HG02759 (cell line): ENCODE results near the gene KCNC1.

Source experiments
- ATAC-seq: cut with Tn5 transposase; IDR thresholded peaks from one replicate; pipeline ENCODE4 v1.9.1; 2021; ENCODE audit warnings: mild to moderate bottlenecking, moderate library complexity; ENCODE audit not compliant: unreplicated experiment

Gene KCNC1

DNA sequence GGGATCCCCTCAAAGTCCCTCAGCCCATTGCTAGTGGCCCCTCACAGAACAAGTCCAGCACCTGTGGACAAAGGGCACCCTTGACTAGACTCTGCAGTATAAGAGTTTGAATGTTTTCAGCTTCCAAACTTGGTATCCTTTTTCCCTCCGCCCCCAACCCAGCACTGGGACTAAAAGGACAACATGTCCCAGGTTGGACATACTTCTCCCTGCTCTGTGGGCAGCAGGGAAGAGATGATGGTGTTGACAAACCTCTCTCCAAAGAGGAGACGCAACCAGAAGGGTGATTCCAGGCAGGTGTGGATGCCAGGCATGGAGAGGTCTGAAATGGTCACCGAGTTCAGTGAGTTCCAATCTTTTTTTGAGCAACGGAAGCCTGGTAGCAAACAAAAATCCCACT is 19.7 kb upstream of the KCNC1 start:
- ATAC-seq: no peak

DNA sequence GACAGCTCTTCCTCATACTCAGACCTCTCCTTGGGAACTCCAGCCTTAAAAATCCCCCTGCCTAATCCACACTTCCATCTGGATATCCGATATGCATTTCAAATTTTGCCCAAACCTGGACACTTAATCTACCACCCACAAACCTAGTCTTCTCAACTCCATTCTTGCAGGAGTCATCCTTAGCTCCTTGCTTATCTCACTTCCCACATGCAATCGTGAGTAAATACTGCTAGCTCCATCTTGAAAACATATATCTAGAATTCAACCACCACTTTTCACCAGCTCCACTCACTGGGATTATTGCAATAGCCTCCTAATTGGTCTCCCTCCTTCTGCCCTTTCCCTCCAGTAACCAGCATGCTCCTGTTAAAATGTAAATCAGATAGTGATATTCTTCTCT is 17.8 kb upstream of the KCNC1 start:
- ATAC-seq: no peak

DNA sequence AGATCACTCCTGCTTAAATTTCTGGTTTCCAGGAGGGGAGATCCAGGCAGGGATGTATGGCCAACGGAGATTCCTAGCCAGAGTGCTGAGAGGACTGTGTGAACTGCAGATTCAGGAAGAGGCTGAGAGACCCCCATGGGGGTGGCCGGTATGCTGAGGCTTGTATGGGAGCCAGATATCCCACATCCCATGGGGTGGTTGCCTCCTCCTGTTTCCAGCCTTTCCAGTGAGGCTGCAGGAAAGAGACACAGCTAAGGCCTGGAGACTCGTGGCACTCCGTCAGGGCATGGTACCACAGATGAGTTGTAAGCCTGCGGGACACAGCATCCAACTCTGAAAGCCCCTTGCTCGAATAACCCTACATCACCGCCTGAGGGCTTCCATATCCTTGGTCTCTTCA is 16.6 kb upstream of the KCNC1 start:
- ATAC-seq: no peak

DNA sequence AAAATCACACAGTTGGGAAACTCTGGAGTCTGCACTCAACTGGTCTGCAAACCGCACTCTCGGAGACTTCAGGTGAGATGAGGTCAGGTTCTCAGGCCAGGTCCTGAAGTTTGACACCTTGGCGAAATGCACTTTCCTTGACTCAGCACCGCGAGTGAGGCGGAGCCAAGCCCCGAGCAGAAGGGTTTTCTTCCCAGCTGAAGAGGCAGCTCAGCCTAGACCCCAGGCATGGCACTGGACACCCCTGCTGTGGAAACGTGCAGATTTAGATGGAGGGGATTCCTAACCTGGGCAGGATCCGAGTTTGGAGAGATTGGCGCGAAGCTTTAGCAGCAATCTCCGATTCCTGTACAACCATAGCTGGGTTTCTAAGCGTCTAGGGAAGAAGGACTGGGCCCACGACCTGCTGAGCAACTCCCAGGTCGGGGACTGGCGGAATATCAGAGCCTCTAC is 16.0 kb upstream of the KCNC1 start:
- no peak for ATAC-seq

DNA sequence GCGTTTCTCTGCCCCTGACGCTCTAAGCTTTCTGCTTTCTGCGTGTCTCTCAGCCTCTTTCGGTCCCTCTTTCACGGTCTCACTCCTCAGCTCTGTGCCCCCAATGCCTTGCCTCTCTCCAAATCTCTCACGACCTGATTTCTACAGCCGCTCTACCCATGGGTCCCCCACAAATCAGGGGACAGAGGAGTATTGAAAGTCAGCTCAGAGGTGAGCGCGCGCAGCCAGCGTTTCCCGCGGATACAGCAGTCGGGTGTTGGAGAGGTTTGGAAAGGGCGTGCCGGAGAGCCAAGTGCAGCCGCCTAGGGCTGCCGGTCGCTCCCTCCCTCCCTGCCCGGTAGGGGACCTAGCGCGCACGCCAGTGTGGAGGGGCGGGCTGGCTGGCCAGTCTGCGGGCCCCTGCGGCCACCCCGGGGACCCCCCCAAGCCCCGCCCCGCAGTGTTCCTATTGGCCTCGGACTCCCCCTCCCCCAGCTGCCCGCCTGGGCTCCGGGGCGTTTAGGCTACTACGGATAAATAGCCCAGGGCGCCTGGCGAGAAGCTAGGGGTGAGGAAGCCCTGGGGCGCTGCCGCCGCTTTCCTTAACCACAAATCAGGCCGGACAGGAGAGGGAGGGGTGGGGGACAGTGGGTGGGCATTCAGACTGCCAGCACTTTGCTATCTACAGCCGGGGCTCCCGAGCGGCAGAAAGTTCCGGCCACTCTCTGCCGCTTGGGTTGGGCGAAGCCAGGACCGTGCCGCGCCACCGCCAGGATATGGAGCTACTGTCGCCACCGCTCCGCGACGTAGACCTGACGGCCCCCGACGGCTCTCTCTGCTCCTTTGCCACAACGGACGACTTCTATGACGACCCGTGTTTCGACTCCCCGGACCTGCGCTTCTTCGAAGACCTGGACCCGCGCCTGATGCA is 15.3 kb upstream of the KCNC1 start, which contains the start of gene MYOD1:
Gene MYOD1, plus strand, starts transcription at position 544 of the 910 bp plus-strand sequence. Its CDS starts 212 bp downstream, at position 756.
- no peak for ATAC-seq

DNA sequence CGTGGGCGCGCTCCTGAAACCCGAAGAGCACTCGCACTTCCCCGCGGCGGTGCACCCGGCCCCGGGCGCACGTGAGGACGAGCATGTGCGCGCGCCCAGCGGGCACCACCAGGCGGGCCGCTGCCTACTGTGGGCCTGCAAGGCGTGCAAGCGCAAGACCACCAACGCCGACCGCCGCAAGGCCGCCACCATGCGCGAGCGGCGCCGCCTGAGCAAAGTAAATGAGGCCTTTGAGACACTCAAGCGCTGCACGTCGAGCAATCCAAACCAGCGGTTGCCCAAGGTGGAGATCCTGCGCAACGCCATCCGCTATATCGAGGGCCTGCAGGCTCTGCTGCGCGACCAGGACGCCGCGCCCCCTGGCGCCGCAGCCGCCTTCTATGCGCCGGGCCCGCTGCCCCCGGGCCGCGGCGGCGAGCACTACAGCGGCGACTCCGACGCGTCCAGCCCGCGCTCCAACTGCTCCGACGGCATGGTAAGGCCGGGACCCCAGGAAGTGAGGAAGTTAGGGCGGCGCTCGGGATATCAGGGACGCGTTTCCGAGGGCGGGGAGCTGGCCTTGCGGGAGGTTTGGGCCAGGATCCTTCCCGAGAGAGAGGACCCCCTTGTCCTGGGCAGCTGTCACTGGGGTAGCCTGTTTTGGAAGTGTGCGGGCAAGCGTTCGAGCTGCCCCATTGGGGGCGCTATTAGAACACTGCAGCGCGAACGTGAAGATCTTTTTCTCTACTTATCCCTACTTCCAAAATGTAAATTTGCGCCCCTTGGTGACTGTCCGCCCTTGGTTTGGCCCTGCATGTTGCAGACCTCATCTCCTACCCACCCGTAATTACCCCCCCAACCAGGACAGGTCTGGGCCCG is 14.4 kb upstream of the KCNC1 start:
- ATAC-seq: no peak

DNA sequence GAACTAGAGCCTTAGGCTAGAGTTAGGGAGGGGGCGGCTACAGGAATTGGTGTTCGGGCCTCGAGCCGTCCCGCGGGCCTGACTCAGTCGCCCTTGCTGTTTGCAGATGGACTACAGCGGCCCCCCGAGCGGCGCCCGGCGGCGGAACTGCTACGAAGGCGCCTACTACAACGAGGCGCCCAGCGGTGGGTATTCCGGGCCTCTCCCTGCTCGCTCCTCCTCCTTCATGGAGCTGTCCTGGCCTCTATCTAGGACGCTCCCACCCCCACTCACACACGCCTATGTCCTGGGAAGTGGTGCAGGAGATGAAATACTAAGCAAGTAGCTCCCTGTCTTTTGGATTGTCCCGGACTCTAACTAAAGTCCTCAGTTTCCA is 13.8 kb upstream of the KCNC1 start:
- ATAC-seq: no peak

DNA sequence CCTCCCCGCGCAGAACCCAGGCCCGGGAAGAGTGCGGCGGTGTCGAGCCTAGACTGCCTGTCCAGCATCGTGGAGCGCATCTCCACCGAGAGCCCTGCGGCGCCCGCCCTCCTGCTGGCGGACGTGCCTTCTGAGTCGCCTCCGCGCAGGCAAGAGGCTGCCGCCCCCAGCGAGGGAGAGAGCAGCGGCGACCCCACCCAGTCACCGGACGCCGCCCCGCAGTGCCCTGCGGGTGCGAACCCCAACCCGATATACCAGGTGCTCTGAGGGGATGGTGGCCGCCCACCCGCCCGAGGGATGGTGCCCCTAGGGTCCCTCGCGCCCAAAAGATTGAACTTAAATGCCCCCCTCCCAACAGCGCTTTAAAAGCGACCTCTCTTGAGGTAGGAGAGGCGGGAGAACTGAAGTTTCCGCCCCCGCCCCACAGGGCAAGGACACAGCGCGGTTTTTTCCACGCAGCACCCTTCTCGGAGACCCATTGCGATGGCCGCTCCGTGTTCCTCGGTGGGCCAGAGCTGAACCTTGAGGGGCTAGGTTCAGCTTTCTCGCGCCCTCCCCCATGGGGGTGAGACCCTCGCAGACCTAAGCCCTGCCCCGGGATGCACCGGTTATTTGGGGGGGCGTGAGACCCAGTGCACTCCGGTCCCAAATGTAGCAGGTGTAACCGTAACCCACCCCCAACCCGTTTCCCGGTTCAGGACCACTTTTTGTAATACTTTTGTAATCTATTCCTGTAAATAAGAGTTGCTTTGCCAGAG is 13.2 kb upstream of the KCNC1 start:
- ATAC-seq: no peak

DNA sequence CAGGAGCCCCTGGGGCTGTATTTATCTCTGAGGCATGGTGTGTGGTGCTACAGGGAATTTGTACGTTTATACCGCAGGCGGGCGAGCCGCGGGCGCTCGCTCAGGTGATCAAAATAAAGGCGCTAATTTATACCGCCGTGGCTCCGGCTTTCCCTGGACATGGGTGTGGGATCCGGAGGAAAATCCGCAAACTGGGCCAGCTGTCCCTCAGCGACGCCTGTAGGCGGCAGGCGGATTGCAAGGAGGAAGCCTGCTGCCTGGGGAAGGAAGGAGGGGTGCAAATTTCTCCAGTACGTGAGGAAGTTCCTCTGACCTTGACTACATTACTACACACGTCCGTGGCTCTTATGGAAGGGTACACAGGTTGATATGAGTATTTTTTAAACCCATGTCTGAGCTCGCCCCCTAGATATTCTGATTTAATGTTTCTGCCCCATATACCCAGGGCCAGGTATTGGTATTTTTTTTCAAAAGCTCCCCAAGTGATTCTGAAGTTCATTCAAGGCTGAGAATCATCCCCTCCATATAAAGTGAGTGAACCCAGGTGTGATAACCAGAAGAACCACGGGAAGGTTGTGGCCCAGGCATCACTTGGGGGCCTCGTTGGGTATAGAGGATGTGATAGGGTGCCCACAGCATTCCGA is 12.5 kb upstream of the KCNC1 start:
- no peak for ATAC-seq

DNA sequence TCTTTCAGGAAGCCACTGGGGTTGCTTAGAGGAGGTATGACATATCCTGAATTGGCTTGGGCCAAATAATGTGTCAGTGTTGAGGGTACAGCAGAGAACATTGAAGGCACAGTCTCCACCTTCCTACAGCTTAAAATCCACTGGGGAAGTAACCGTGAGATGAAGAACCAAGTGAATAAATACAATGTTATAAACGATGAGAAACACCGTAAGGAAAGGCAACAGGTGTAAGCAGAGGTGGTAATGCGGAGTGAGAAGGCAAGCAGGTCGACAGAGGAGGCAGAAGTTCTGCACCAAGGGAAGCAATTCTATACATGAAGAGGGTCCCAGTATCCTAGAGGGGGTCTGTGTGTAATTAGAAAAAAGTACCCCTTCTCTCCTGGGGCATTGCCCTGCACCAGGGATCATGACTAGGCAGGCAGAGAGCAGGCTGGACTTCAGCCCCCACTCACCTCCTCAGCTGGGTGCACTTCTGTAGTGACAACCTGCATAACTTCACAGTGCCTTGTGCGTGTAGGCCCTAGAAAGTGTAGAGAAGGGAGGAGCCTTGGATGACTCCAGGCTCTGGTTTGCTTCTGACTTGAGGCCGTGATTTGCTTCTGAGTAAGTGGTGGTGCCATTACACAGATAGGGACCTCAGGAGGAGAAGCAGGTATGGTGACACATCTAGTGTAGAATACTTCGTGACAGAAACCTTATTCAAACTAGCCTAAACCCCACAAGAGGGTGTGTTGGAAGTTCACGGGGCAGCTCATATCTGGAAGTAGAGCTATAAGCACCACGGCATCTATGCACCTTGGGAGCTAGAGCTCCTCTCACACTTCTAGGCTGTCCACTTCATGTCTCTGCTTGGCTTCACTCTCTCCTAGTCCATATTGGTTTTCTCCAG is 10.3 kb upstream of the KCNC1 start:
- no peak for ATAC-seq

DNA sequence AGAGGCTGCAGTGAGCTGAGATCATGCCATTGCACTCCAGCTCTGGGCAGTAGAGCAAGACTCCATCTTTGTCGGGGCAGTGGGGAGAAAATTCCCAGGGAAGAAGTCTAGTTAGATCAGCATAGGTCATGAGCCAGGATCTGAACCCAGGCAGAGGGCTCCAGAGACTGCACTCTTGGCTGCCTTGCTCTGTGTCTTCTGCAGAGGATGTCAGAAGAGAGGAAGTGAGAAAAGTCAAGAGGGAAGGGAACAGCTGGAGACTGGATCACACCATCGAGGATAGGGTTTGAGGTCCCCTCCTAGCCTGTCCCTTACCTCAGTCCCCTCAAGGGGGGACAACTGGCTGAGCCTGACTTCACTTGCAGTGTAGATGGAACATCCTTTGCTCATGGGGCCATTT is 9.4 kb upstream of the KCNC1 start:
- ATAC-seq: no peak

DNA sequence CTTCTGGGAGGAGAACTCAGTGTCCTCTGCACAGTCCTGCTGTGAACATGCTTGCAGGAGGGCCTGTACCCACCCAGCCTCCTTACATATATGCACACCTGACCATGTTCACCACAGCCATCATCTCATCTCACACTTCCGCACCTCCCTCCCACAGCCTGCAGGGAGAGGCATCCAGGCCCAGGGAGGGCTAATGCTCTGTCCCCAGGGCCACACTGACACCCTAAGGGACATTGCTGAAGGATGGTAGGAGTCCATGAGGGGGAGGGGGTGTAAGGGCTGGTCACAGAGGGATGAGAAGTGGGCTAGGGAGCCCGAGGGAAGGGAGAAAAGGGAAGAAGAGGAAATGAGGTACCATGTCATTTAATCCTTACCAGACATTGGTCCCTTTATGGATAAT is 4.4 kb upstream of the KCNC1 start:
- ATAC-seq: no peak

DNA sequence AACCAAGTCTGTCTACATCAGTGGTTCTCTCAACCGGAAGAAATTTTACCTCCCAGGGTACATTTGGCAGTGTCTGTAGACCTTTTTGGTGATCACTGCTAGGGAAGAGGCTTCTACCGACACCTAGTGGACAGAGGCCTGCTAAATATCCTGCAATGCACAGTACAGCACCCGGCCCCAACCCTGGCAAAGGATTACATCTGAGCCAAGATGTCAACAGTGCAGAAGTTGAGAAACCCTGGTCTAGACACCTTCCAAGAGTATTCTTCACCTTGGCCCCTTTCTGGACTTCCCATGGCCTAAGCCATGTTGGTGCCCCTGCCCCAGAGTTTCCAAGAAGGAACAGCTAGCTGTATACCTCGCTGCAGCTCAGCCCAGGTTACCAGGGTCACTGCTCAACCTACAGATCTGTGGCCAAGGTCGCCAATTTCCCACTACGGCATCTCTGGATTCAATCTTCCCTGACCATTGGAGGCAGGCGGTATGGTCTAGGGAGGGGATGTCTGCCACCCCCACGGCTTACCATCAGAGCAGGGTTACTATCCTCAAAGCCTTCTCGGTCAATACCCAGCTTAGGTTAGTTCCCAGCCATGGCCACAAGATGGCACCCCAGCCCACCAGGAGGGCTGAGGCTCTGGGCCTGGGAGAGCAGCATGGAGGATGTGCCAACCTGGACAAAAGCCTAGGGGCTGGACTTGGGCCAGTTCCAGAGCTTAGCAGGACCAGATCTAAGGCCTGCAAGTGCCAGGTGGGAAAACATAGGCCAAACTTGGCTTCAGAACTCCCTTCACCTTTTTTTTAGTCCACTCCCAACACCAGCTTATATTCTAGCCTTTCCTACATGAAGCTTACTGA is 3.7 kb upstream of the KCNC1 start:
- ATAC-seq: peak; percentile 72

DNA sequence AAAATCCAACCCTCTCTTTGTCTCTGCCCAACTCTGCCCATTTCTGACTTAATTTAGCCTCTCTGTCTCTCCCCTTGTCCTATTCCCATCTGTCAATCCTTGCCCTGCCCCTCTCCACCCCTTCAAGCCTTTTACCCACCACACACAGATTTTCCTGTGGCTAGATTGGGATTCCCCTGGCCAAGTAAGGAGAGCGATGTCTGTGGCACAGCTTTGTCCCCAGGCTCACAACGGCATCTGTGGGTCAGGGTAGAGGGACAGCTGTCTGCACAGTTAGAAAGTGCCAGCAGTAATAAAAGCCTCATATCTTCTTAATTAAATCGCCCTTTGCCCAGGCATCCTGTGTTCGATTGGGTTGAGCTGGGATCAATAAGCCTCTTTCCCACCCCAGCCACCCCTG is 1.3 kb upstream of the KCNC1 start:
- ATAC-seq: no peak

DNA sequence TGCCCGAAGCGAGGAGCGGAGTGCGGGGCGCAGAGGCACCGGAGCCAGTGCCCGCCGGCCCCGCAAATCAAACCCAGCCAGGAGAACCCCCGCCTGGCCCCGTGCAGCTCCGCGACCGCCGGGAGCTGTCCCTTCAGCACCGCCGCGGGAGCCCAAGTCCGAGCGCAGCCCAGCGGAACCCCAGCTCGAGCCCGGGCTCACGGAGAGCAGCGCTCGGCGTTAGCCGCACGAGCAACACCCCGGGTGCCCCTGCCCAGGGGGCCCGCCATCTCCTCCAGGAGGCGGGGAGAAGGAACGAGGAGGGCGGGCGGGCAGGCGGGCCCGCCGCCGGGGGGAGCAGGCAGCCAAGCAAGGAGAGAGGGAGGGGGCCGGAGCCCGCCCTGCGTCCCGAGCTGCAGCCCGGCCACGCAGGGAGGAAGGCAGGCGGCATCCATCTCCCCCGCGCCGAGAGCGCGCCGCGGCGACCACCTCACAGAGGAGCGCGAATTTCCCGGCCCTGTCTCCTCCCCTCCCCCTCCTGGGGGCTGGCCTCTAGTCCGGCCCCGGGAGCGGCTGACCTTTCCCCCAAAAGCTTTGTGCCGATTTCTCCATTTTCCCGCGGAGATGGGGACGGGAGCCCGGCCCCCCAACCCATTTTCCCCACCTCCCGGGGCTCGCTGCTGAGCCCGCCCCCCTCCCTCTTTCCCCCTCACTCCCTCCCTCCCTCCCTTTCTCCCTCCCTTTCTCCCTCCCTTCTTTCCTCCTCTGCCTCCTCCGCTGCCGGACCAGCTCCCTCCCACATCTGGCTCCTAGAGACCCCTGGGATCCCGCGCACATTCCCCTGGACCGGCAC is 621 bp downstream of the KCNC1 start:
- peak; percentile 60 for ATAC-seq

DNA sequence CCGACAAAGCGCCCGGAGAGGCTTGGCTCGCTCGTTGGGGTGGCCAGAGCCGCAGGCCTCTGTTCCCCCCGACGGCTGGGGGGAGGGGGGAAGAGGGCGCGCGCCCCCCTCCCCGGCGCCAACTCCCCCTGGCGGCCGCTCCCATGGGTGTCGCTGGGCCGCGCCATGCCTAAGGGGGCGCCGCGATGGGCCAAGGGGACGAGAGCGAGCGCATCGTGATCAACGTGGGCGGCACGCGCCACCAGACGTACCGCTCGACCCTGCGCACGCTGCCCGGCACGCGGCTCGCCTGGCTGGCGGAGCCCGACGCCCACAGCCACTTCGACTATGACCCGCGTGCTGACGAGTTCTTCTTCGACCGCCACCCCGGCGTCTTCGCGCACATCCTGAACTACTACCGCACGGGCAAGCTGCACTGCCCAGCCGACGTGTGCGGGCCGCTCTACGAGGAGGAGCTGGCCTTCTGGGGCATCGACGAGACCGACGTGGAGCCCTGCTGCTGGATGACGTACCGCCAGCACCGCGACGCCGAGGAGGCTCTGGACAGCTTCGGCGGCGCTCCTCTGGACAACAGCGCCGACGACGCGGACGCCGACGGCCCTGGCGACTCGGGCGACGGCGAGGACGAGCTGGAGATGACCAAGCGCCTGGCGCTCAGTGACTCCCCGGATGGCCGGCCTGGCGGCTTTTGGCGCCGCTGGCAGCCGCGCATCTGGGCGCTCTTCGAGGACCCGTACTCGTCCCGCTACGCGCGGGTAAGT is 1.4 kb downstream of the KCNC1 start:
- no peak for ATAC-seq

DNA sequence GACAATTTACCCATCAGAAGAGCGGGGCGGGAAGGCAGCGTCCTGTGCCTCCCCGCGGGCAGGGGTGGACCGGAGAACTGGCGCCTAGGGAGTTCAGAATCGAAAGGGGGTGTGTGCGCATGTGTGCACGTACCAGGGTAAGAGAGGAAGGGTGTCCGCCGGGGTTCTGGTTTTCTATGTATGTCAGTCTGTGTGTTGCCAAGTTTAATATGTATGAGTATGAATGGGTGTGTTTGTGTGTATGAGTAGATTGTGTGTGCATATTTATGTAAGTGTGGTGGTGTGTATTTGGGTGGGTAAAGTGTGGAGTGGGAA is 2.0 kb downstream of the KCNC1 start:
- no peak for ATAC-seq
